Neural progenitor cell (in vitro differentiated cells): ENCODE data around the gene PPP2R3A. TPM values are rescaled to one million over a fixed set of nuclear protein-coding genes. Genes with fewer than 3 reads are reported as not detected.

ENCODE experiments used
- DNase-seq: peaks from one replicate; pipeline ENCODE4 v3.0.0-alpha.2; 2016; ENCODE audit warnings: low spot score
- H2AFZ ChIP-seq: fragments of 200-600 bp; sonication (generic); replicated peaks from 2 replicates; pipeline ENCODE4 v1.6.1; 2016; ENCODE audit warnings: antibody characterized with exemption
- H3F3A ChIP-seq: fragments of 200-600 bp; sonication (generic); 2 replicates; pipeline ENCODE4 v1.6.1; 2016; ENCODE audit warnings: antibody characterized with exemption, low read depth
- H3K27ac ChIP-seq: fragments of 200-600 bp; sonication (generic); 2 replicates; pipeline ENCODE4 v1.5.1; 2016; ENCODE audit warnings: mild to moderate bottlenecking
- H3K27me3 ChIP-seq: fragments of 200-600 bp; sonication (generic); 2 replicates; pipeline ENCODE4 v1.6.1; 2016; ENCODE audit warnings: mild to moderate bottlenecking, moderate library complexity
- H3K36me3 ChIP-seq: fragments of 200-600 bp; sonication (generic); 2 replicates; pipeline ENCODE4 v1.5.1; 2016
- H3K4me1 ChIP-seq: fragments of 200-600 bp; sonication (generic); 2 replicates; pipeline ENCODE4 v1.6.1; 2016; ENCODE audit warnings: mixed run types
- H3K4me2 ChIP-seq: fragments of 200-600 bp; sonication (generic); 2 replicates; pipeline ENCODE4 v1.6.1; 2016
- H3K4me3 ChIP-seq: fragments of 200-600 bp; sonication (generic); 2 replicates; pipeline ENCODE4 v1.5.1; 2016
- H3K79me2 ChIP-seq: fragments of 200-600 bp; sonication (generic); 2 replicates; pipeline ENCODE4 v1.6.1; 2016; ENCODE audit warnings: low read depth
- H3K9ac ChIP-seq: fragments of 200-600 bp; sonication (generic); 2 replicates; pipeline ENCODE4 v1.6.1; 2016
- H3K9me3 ChIP-seq: fragments of 200-600 bp; sonication (generic); 2 replicates; pipeline ENCODE4 v1.5.1; 2016; ENCODE audit warnings: low read depth
- H4K20me1 ChIP-seq: fragments of 200-600 bp; sonication (generic); 2 replicates; pipeline ENCODE4 v1.6.1; 2016; ENCODE audit warnings: low read depth
- H3K27ac Mint-ChIP-seq: 3 replicates; pipeline ENCODE4 v1.8.0; 2021; ENCODE audit warnings: mixed read lengths
- H3K27me3 Mint-ChIP-seq: 2 replicates; pipeline ENCODE4 v1.8.0; 2022; ENCODE audit warnings: low read depth, mild to moderate bottlenecking, inconsistent platforms, moderate library complexity, mixed read lengths; ENCODE audit not compliant: insufficient read depth
- H3K36me3 Mint-ChIP-seq: 3 replicates; pipeline ENCODE4 v1.8.0; 2021; ENCODE audit warnings: mixed read lengths
- H3K4me1 Mint-ChIP-seq: 3 replicates; pipeline ENCODE4 v1.8.0; 2021; ENCODE audit warnings: mixed read lengths
- H3K4me3 Mint-ChIP-seq: 3 replicates; pipeline ENCODE4 v1.8.0; 2021; ENCODE audit warnings: mild to moderate bottlenecking, moderate library complexity, mixed read lengths
- H3K9me3 Mint-ChIP-seq: 3 replicates; pipeline ENCODE4 v1.8.0; 2020; ENCODE audit warnings: mixed read lengths
- CTCF ChIP-seq: fragments of 200-600 bp; sonication (generic); IDR thresholded peaks from 2 replicates; pipeline ENCODE4 v1.5.1; 2017; ENCODE audit warnings: antibody characterized with exemption, mild to moderate bottlenecking
- EZH2 ChIP-seq: fragments of 200-600 bp; sonication (generic); IDR thresholded peaks from 2 replicates; pipeline ENCODE4 v1.6.1; 2017; ENCODE audit warnings: antibody characterized with exemption, mild to moderate bottlenecking, moderate library complexity
- EZH2phosphoT487 ChIP-seq: fragments of 200-600 bp; sonication (generic); IDR thresholded peaks from 2 replicates; pipeline ENCODE4 v1.6.1; 2017; ENCODE audit warnings: antibody characterized with exemption
- total RNA-seq: library from RNA; depleted of rRNA; stranded (reverse); fragments of >200 nt; gene quantifications from 2 replicates; pipeline ENCODE4 v1.2.3, GENCODE V29; 2015; ENCODE audit warnings: low replicate concordance

Gene PPP2R3A
- total RNA-seq, 1 donor from 2014 or later = 41.5 TPM

- Histone ChIP-seq H4K20me1 (no peaks in the 10 kb centered on the region), H3K4me3 (no peak overlapping the region), H3K27me3 (no peaks in the 10 kb centered on the region), H3K9ac (no peak overlapping the region), H3K79me2 (no peaks in the 10 kb centered on the region), H3K9me3 (no peaks in the 10 kb centered on the region), H2AFZ (no peak overlapping the region), H3K4me2 (no peak overlapping the region), H3K27ac (no peak overlapping the region), H3K4me1 (peaks cover 8% of the 10 kb centered on the region), H3F3A (no peaks in the 10 kb centered on the region), H3K36me3 (peaks cover 3% of the 10 kb centered on the region)
- TF ChIP-seq CTCF = no peak
- no peak for TF ChIP-seq EZH2phosphoT487
- no peak for TF ChIP-seq EZH2
- Mint-ChIP-seq H3K36me3 (peaks cover 22% of the 10 kb centered on the region), H3K4me1 (no peaks in the 10 kb centered on the region), H3K4me3 (no peak overlapping the region), H3K27me3 (no peaks in the 10 kb centered on the region), H3K9me3 (peaks cover 5% of the 10 kb centered on the region), H3K27ac (no peak overlapping the region)
- no peak for DNase-seq
These were observed 128.2 kb downstream of the PPP2R3A start for GRCh38 chr3:136093771-136094170.

- Histone ChIP-seq H3K9me3 (no peaks in the 10 kb centered on the region), H3K27me3 (no peaks in the 10 kb centered on the region), H3K36me3 (peaks cover 9% of the 10 kb centered on the region), H4K20me1 (no peaks in the 10 kb centered on the region), H3K27ac (no peak overlapping the region), H2AFZ (no peak overlapping the region), H3K4me2 (no peak overlapping the region), H3K4me1 (no peaks in the 10 kb centered on the region), H3K9ac (no peak overlapping the region), H3K79me2 (no peaks in the 10 kb centered on the region), H3F3A (no peaks in the 10 kb centered on the region), H3K4me3 (no peak overlapping the region)
- Mint-ChIP-seq H3K4me1 (no peaks in the 10 kb centered on the region), H3K27ac (no peak overlapping the region), H3K36me3 (peaks cover 16% of the 10 kb centered on the region), H3K27me3 (no peaks in the 10 kb centered on the region), H3K9me3 (no peaks in the 10 kb centered on the region), H3K4me3 (no peak overlapping the region)
- DNase-seq = no peak
- TF ChIP-seq CTCF (no peak), EZH2phosphoT487 (no peak), EZH2 (no peak)
These were observed 139.5 kb downstream of the PPP2R3A start for GRCh38 chr3:136105044-136105443.

- no peaks in the 10 kb centered on the region for H3K4me1 Mint-ChIP-seq
- no peak overlapping the region for H3K27ac Mint-ChIP-seq
- H3K4me1 ChIP-seq = no peaks in the 10 kb centered on the region
- H3K79me2 ChIP-seq = no peaks in the 10 kb centered on the region
- no peak overlapping the region for H3K4me3 ChIP-seq
- H2AFZ ChIP-seq = no peak overlapping the region
- H3K27me3 ChIP-seq = no peaks in the 10 kb centered on the region
- no peaks in the 10 kb centered on the region for H3F3A ChIP-seq
- H3K27ac ChIP-seq = no peak overlapping the region
- no peak overlapping the region for H3K9ac ChIP-seq
- DNase-seq = no peak
- no peaks in the 10 kb centered on the region for H4K20me1 ChIP-seq
- peaks cover 16% of the 10 kb centered on the region for H3K36me3 Mint-ChIP-seq
- H3K9me3 Mint-ChIP-seq = no peaks in the 10 kb centered on the region
- no peak overlapping the region for H3K4me2 ChIP-seq
- H3K4me3 Mint-ChIP-seq = no peak overlapping the region
- no peaks in the 10 kb centered on the region for H3K9me3 ChIP-seq
- TF ChIP-seq EZH2phosphoT487 = no peak
- no peak for TF ChIP-seq EZH2
- no peak for TF ChIP-seq CTCF
- H3K36me3 ChIP-seq = peaks cover 9% of the 10 kb centered on the region
- H3K27me3 Mint-ChIP-seq = no peaks in the 10 kb centered on the region
These were observed 140.6 kb downstream of the PPP2R3A start for GRCh38 chr3:136106101-136106500.
